Measurements from ENCODE around the gene ANO6.

DNA sequence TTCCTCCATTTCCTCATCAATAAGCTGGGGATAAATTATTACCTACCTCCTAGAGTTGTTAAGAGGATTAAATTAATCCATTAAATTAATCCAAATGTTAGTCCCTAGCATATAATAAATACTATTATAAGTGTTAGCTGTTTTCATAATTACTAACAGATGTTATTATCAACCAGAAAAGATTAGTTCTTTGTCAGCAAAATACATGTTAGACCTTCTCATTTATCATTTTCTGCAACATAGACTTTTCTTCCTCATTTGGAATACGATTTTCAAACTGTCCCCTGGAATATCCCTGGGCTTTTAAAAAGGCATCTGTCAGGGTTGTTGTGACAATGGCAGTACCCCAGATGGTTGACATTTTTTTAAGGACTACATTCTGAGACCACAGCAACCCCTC, 133.1 kb downstream of the ANO6 start:
- TF ChIP-seq CEBPB (IDR thresholded peaks at IDR 0.05; ENCODE audit: low read depth, low read length), result no peak
- no peak for TF ChIP-seq USF2 (IDR thresholded peaks at IDR 0.05; ENCODE audit: low read depth, low read length)
- TF ChIP-seq, protein P1, sequence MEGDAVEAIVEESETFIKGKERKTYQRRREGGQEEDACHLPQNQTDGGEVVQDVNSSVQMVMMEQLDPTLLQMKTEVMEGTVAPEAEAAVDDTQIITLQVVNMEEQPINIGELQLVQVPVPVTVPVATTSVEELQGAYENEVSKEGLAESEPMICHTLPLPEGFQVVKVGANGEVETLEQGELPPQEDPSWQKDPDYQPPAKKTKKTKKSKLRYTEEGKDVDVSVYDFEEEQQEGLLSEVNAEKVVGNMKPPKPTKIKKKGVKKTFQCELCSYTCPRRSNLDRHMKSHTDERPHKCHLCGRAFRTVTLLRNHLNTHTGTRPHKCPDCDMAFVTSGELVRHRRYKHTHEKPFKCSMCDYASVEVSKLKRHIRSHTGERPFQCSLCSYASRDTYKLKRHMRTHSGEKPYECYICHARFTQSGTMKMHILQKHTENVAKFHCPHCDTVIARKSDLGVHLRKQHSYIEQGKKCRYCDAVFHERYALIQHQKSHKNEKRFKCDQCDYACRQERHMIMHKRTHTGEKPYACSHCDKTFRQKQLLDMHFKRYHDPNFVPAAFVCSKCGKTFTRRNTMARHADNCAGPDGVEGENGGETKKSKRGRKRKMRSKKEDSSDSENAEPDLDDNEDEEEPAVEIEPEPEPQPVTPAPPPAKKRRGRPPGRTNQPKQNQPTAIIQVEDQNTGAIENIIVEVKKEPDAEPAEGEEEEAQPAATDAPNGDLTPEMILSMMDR (conservative IDR thresholded peaks at IDR 0.05; ENCODE audit: low read depth, low read length), result no peak
- TF ChIP-seq, protein P2, sequence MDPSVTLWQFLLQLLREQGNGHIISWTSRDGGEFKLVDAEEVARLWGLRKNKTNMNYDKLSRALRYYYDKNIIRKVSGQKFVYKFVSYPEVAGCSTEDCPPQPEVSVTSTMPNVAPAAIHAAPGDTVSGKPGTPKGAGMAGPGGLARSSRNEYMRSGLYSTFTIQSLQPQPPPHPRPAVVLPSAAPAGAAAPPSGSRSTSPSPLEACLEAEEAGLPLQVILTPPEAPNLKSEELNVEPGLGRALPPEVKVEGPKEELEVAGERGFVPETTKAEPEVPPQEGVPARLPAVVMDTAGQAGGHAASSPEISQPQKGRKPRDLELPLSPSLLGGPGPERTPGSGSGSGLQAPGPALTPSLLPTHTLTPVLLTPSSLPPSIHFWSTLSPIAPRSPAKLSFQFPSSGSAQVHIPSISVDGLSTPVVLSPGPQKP (IDR thresholded peaks at IDR 0.05; ENCODE audit: borderline replicate concordance, low read depth, low read length), result no peak

All from IMR-90 (cell line).